Renal cortex interstitium (tissue), 11 donors: ENCODE measurements around the gene SSUH2. TPM values are rescaled to one million over a fixed set of nuclear protein-coding genes. Genes with fewer than 3 reads are reported as not detected.
A peak's percentile ranks its signal among the peaks of the same experiment; 100 is the strongest.
"Not testable (repeated sequence)": the region's sequence is repeated elsewhere in the genome, so short reads cannot be mapped to it uniquely, and the experiment has no call there.

ENCODE experiments used
- DNase-seq, 11 donors: peaks; one replicate each; pipeline ENCODE4 v3.0.0-alpha.2; 2013; ENCODE audit warnings: low read depth in 9 of 11, low spot score in 4 of 11; ENCODE audit errors: extremely low read depth in 1 of 11
- polyA plus RNA-seq, 3 donors: library from polyadenylated mRNA; unstranded; fragments of 120-200 nt; gene quantifications; one replicate each; pipeline ENCODE4 v1.2.1, GENCODE V29; 2013; ENCODE audit not compliant: insufficient read length in 3 of 3

SSUH2 gene
- polyA plus RNA-seq, 3 donors = 4.8 to 5.0 (median 4.9) TPM

DNA sequence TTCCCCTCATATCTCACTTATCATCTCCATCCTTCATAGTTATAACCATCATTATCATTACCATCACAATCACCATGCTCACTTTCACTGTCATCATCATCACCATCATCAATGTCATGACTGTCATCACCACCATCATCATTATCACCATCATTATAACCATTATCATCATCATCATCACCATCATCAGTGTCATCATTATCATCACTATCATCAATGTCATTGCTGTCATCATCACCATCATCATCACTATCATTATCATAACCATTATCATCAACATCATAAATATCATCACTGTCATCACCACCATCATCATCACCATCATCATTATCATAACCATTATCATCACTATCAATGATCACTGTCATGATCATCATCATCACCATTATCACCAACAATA, 44.1 kb downstream of the SSUH2 start:
- no peak for DNase-seq

GRCh38 chr3:8599146-8599545, 45.5 kb downstream of the SSUH2 start:
- DNase-seq = no peak

- no peak for DNase-seq
Observed at GRCh38 chr3:8597219-8597853, 47.3 kb downstream of the SSUH2 start.

- DNase-seq = no peak
Observed at GRCh38 chr3:8596321-8597218, 48.0 kb downstream of the SSUH2 start.

DNA sequence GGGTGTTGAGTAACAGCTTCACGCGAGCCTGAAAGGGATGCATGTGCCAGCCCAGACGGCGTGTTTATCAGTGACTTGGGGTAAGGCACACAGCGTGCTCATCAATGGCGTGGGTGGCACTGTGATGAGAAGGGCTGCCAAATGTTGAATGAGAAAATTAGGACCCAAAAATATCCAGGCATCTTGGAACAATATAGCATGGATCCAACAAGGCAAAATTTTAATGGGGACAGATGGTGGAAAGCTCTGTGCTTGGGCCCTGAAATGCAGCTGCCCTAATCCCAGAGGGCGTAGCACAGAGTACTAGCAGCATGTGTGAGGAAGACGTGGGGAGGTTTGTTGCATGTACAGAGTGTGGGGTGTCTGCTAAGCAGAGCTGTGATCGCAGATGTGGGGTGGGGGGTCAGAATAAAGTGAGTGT, 48.9 kb downstream of the SSUH2 start:
- no peak for DNase-seq

DNA sequence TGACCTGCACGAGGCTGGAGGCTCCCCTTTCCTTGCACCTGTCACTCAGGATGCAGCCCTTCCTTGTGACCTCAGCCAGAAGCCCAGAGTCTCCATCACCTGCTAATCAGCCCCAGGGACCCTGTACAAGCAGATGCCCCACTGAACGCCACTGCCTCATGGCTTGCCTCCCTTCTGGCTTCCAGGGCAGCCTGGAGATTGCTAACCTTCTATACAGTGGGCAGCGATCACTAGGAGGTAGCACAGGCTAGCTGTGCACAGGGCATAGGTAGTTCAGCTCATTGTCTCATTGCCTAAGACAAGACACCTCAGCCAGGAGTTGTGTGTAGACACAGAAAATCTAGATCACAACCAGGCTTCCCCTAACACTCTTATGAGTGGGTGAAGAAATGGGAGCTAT, 49.3 kb downstream of the SSUH2 start:
- DNase-seq = no peak

- DNase-seq = no peak
Observed at GRCh38 chr3:8593021-8593827, 51.4 kb downstream of the SSUH2 start.

DNA sequence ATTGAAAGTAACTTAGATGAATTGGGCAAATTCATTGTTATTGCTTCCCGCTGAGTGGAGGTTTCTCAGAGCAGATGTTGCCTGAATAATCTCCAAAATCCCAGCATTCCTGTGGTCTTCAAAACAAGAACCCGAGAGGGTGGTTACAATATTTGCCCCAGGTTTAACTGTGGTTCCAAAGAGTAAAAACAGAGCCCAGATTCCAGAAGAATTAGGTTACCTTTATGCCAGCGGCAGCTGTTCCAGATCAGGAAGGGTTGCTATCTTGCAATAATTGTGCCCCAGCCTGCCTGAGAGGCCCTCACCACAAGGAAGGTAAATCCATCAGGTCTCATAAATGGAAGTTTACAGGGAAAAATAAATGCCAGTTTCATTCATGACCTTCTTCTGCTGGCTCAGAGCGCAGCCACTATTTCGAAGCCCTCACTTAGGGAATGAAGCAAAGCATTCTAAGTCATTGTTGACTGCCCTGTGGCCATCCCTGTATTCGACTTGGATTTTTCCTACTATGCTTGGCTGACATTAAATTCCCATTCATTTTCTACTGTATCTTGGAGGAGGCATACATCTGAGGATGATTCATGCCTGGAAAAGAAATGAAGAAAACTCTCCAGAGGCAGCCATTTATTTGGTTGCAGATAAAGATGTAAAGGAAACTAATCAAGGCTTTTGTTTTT, 54.6 kb downstream of the SSUH2 start:
- DNase-seq = no peak

DNA sequence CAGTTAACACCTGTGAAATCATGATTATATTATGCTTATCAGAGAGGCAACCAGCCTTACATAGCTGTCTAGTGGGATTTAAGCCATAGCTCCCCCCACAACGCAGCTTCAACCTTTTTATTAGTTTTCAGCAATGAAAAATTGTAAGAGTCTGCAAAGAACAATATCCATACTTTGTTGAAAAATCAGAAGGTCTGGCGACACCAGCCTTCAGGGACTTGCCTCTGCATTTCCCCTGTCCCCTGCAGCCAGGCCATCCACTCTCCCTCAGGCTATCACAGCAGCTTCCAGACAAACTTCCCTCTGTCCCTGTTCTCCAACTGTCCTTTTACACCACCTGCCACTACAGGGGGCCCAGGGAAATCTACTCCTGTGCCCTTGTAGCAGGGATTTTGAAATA, 59.9 kb downstream of the SSUH2 start:
- no peak for DNase-seq

DNA sequence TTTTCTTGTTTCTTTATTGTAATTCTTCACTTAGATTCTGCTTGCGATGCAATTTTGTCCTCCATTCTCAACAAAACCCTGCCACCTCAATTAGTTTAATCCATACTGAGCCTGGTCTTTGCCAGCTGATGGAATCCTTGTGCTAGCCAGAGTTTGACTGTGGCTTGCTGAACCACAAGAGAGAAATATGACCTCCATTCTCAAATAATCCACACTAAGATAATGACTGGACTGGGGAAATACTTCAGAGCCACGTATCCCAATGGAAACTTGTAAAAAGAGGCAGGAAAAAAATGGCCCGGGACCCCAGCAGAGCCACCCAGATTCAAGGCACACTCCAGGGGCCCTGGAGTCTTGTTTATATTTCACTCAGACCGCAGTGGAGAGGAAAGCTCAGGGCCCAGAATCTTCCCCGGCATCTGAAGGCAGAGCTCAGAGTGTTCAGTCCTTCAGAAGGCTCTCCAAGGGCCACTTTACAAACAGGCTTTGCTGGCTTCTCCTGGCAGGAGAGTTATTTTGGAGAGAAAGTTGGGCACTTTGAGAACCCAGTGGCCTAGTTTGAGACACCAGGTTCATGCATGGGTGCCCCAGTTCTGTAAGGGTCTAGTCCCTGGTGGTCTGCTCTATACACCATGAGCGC, 62.7 kb downstream of the SSUH2 start:
- no peak for DNase-seq

DNA sequence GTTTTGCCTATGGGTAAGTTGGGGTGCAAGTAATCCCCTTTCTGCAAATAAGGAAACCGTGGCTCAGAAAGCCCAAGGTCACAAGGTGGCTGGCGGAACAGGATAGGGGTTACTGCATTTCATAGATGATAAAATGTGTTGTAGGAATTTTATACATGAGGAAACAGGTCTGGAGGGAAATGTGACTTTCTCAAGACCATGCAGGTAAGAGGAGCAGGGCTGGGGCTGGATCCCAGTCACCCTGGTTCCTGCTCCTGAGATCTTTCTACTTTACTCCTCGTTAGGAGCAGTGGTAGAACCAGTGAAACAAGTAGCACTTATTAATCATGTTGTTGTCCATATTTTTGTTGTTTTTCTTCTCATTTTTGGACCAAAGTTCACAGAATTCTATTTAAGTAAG, 63.2 kb downstream of the SSUH2 start:
- no peak for DNase-seq

GRCh38 chr3:8580434-8580833, 64.2 kb downstream of the SSUH2 start:
- not testable (repeated sequence) for DNase-seq

- no peak for DNase-seq
Observed at GRCh38 chr3:8579943-8580342, 64.7 kb downstream of the SSUH2 start.

DNA sequence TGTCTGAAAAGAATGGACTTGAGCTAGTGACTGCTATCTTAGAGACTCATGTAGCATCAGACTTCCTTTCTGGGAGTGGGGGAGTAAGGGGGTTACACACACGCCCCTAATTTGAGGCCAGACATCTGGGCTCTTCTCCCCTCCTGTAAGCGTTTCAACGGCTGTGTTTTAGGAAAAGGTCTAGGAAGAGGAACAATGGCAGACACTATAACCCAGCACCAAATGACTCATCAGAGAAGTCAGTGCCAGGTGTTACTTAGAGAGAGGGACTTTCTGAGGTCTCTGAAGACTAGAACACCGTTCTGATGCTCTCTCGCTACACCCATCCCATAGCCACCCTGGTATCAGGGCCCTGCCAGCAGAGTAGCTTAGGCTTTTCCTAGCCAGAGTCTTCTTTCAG, 65.5 kb downstream of the SSUH2 start:
- DNase-seq = no peak

- DNase-seq = no peak
Observed at GRCh38 chr3:8578282-8578681, 66.3 kb downstream of the SSUH2 start.

DNA sequence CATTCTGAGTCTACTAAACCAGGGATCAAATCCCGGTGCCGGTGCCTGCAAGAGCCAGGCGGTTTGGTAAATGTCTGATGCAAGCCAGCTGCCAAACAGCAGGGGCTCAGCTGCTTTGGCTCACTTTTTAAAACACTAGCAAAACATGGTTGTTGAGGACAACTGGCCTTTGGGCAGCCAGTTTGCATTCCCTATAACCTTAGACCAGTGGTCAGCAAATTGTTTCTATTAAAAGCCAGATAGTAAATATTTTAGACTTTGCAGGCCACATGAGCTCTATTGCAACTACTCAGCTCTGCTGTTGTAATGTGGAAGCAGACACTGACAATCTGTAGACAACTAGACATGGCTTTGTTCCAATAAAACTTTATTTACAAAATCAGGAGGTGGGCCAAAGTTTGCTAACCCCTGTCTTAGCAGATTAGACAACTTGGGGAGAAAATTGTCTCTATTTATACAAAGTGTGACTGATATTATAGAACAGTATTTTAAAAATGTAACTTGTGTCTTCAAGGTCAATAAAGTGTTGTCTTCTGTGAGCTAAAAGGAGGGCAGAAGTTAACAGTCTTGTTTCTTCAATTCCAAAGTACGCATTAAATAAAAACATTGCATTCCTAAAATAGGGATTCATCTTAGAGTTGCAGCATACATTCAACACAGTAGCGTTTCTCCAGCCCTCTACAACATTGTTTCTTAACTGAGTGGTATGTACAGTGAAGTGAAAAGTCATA, 67.6 kb downstream of the SSUH2 start:
- DNase-seq = peak in 1 of 11 donors; percentile 15

GRCh38 chr3:8576436-8576835, 68.2 kb downstream of the SSUH2 start:
- no peak for DNase-seq
